ENCODE data around the gene TIMM13.
A peak's percentile ranks its signal among the peaks of the same experiment; 100 is the strongest.

Gene TIMM13

GRCh38 chr19:2392366-2392765 lies 35.0 kb downstream of the TIMM13 start:
- no peak for TF ChIP-seq JUND (IDR thresholded peaks at IDR 0.05; ENCODE audit: low read depth)
- in situ Hi-C loops (cut with HindIII; ENCODE audit: low pct_unique_long_range_greater_than_20kb, low sequenced_read_pairs): no loop called here
- no peak for DNase-seq (ENCODE audit: low read depth in 1 of 2, low spot score in 1 of 2)

- DNase-seq (ENCODE audit: low read depth in 1 of 2, low spot score in 1 of 2): peak; percentile 28 to 65
- TF ChIP-seq JUND (IDR thresholded peaks at IDR 0.05; ENCODE audit: low read depth): no peak
- in situ Hi-C loops (cut with HindIII; ENCODE audit: low pct_unique_long_range_greater_than_20kb, low sequenced_read_pairs): no loop called here
These were observed 36.2 kb downstream of the TIMM13 start for GRCh38 chr19:2391118-2391725.

GRCh38 chr19:2389594-2389993 lies 37.8 kb downstream of the TIMM13 start:
- no peak for DNase-seq (ENCODE audit: low read depth in 1 of 2, low spot score in 1 of 2)
- in situ Hi-C loops (cut with HindIII; ENCODE audit: low pct_unique_long_range_greater_than_20kb, low sequenced_read_pairs): no loop called here
- TF ChIP-seq JUND (IDR thresholded peaks at IDR 0.05; ENCODE audit: low read depth): no peak

- no peak for TF ChIP-seq JUND (IDR thresholded peaks at IDR 0.05; ENCODE audit: low read depth)
- in situ Hi-C loops (cut with HindIII; ENCODE audit: low pct_unique_long_range_greater_than_20kb, low sequenced_read_pairs): no loop called here
- DNase-seq (ENCODE audit: low read depth in 1 of 2, low spot score in 1 of 2): no peak
These were observed 39.8 kb downstream of the TIMM13 start for GRCh38 chr19:2387367-2388288.

DNA sequence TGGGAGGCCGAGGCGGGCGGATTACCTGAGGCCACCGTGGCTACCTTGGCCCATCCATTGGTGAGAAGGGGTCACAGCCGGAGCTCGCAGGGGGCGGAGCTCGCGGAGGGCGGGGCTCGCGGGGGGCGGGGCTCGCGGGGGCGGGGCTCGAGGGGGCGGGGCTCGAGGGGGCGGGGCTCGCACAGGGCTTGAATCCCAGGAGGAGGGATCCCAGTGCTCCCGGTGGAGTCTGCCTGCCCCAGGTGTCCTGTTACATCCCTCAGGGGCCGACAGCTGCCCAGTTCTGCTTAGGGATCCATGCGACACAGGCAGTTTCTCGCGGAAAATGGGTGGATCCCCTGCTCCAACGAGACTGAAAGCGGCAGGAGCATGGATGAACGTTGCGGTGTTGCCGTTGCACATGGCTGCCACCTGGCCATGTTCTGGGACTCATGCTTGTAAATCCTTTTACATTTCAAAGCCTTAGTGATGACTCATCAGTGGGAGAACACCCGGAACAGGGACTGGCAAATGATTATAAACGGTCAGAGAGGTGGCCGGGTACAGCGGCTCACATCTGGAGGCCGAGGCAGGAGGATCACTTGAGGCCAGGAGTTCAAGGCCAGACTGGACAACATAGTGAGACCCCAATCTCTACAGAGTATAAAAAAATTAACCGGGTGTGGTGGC lies 42.2 kb downstream of the TIMM13 start:
- no peak for TF ChIP-seq JUND (IDR thresholded peaks at IDR 0.05; ENCODE audit: low read depth)
- peak; percentile 97 to 98 for DNase-seq (ENCODE audit: low read depth in 1 of 2, low spot score in 1 of 2)
- in situ Hi-C loops (cut with HindIII; ENCODE audit: low pct_unique_long_range_greater_than_20kb, low sequenced_read_pairs): no loop called here

DNA sequence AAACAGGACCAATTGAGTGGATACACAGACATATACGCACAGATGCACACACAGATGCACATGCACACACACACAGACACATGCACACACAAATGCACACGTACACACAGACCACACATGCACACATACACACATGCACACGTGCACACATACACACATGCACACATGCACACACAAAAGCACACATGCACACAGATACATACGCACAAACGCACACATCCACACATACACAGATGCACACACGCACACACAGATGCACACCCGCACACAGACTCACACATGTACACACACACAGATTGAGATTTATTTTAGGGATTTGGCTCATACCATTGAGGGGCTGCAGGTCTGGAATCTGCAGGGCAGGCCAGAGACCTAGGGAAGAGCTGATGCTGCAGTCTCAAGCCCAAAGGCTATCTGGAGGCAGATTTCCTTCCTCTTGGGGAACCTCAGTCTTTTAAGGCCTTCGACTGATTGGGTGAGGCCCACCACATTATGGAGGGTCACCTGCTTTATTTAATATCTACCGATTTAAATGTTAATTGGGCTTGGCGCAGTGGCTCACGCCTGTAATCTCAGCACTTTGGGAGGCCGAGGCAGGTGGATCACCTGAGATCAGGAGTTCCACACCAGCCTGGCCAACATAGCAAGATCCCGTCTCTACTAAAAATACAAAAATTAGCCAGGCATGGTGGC lies 44.7 kb downstream of the TIMM13 start:
- TF ChIP-seq JUND (IDR thresholded peaks at IDR 0.05; ENCODE audit: low read depth): no peak
- in situ Hi-C loops (cut with HindIII; ENCODE audit: low pct_unique_long_range_greater_than_20kb, low sequenced_read_pairs): no loop called here
- no peak for DNase-seq (ENCODE audit: low read depth in 1 of 2, low spot score in 1 of 2)

DNA sequence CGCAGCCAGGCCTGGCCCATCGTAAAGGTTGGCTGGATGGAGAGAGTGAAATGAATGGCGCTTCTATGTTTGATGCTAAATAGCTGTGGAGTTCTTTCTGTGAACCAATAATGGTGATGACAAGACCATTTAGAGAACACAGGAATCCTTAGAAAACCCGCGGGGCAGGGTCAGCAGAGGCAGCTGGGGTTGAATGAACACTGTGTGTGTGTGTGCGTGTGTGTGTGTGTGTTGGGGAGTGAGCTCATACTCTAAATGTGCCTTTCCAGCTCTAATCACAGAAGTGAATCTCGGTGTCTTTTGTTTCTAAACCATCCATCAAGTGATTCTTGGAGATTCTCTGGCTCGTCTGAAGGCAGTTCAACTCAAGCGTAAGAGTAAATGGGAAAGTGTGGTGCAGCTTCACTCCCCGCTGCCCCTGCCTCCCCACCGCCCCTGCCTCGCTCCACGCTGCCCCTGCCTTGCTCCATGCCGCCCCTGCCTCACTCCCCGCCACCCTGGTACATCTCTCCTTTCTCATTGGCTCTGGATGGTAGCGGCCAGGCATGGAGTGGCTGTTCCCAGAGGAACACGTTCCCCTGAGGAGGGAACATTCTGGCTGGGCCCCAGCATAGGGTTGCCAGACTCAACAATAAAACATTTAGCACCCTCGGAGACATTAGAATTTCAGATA lies 46.1 kb downstream of the TIMM13 start:
- in situ Hi-C loops (cut with HindIII; ENCODE audit: low pct_unique_long_range_greater_than_20kb, low sequenced_read_pairs): no loop called here
- TF ChIP-seq JUND (IDR thresholded peaks at IDR 0.05; ENCODE audit: low read depth): no peak
- DNase-seq (ENCODE audit: low read depth in 1 of 2, low spot score in 1 of 2): no peak

- TF ChIP-seq JUND (IDR thresholded peaks at IDR 0.05; ENCODE audit: low read depth): no peak
- in situ Hi-C loops (cut with HindIII; ENCODE audit: low pct_unique_long_range_greater_than_20kb, low sequenced_read_pairs): no loop called here
- DNase-seq (ENCODE audit: low read depth in 1 of 2, low spot score in 1 of 2): no peak
These were observed 46.8 kb downstream of the TIMM13 start for GRCh38 chr19:2380567-2380966.

DNA sequence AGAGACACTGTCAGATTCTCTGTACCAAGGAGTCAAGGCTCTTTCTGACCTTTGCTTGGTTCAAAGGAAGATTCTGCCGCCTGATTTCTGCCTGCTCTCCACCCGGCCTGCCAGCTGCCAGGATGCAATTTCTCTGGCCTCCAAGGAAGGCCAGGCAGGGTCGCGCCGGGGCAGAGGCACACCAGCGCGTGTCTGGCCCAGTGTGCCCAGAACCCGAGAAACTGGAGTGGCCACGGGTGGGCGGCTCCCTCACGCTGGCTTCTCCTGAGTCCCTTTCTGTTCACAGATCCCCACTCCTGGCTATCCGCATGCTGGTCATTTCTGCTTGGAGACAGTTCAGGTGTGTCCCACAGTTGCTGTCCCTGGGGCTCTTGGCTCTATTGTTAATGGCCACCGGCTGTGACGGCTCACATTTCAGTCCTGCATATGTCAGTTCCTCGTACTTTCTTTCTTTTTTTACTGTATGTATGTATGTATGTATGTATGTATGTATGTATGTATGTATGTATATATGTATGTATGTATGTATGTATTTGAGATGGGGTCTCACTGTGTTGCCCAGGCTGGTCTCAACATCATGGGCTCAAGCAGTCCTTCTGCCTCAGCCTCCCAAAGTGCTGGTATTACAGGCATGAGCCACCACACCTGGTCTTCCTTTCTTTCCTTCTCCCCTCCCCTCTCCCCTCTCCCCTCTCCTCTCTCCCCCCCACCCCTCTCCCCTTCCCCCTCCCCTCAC lies 50.4 kb downstream of the TIMM13 start:
- no peak for TF ChIP-seq JUND (IDR thresholded peaks at IDR 0.05; ENCODE audit: low read depth)
- in situ Hi-C loops (cut with HindIII; ENCODE audit: low pct_unique_long_range_greater_than_20kb, low sequenced_read_pairs): no loop called here
- no peak for DNase-seq (ENCODE audit: low read depth in 1 of 2, low spot score in 1 of 2)

Measured in T47D (cell line).